Heart left ventricle (tissue), 16 donors: Measurements from ENCODE around the gene MEGF11. TPM values are rescaled to one million over a fixed set of nuclear protein-coding genes. Genes with fewer than 3 reads are reported as not detected.

Source experiments
- ATAC-seq, 4 donors: fragments of 200-7000 bp; cut with Tn5 transposase; one replicate each; pipeline ENCODE4 v1.9.1; 2020 to 2022; ENCODE audit warnings: moderate library complexity in 4 of 4, mild to moderate bottlenecking in 3 of 4, moderate number of reproducible peaks in 1 of 4
- DNase-seq, 5 donors: peaks; one replicate each; pipeline ENCODE4 v3.0.0-alpha.2; 2020
- H3K27ac ChIP-seq, 12 donors: fragments of 200-600 bp; sonication (generic) in 4 of 12; one replicate each; pipeline versions ENCODE4 v1.5.0 to v1.8.0; 2016 to 2022; ENCODE audit warnings: mild to moderate bottlenecking in 2 of 12
- H3K27me3 ChIP-seq, 9 donors: fragments of 200-600 bp; sonication (generic) in 2 of 9; one replicate each; pipeline versions ENCODE4 v1.5.1 to v1.8.0; 2016 to 2022; ENCODE audit warnings: mild to moderate bottlenecking in 3 of 9
- H3K36me3 ChIP-seq, 9 donors: fragments of 200-600 bp; sonication (generic) in 2 of 9; one replicate each; pipeline versions ENCODE4 v1.5.0 to v1.8.0; 2018 to 2022; ENCODE audit warnings: mild to moderate bottlenecking in 2 of 9
- H3K4me1 ChIP-seq, 12 donors: fragments of 200-600 bp; sonication (generic) in 4 of 12; one replicate each; pipeline versions ENCODE4 v1.5.0 to v1.8.0; 2016 to 2022; ENCODE audit warnings: mild to moderate bottlenecking in 3 of 12
- H3K4me3 ChIP-seq, 12 donors: fragments of 200-600 bp; sonication (generic) in 4 of 12; one replicate each; pipeline versions ENCODE4 v1.5.0 to v1.8.0; 2017 to 2022; ENCODE audit warnings: mild to moderate bottlenecking in 9 of 12, moderate library complexity in 4 of 12
- H3K9me3 ChIP-seq, 12 donors: fragments of 200-600 bp; sonication (generic) in 4 of 12; one replicate each; pipeline versions ENCODE4 v1.5.0 to v1.8.0; 2016 to 2022; ENCODE audit warnings: mild to moderate bottlenecking in 1 of 12
- CTCF ChIP-seq, 12 donors: fragments of 200-600 bp; sonication (generic) in 4 of 12; IDR thresholded peaks; one replicate each; pipeline versions ENCODE4 v1.5.0 to v1.8.0; 2018 to 2022; ENCODE audit warnings: antibody characterized with exemption in 12 of 12, mild to moderate bottlenecking in 5 of 12
- POLR2A ChIP-seq, 2 donors: fragments of 450-650 bp; IDR thresholded peaks; one replicate each; pipeline ENCODE4 v1.6.1; 2017; ENCODE audit warnings: antibody characterized with exemption in 2 of 2, mild to moderate bottlenecking in 2 of 2, moderate library complexity in 2 of 2
- WGBS, 4 donors: extraction: QIAGEN DNeasy Blood & Tissue Kit in 2 of 4; methylation state at CpG; one replicate each; pipeline versions ENCODE4 v1.1.5 to v1.1.7; 2013 to 2018; 5-methylcytosine and 5-hydroxymethylcytosine counted together
- intact Hi-C, 10 donors: fragments of 100-400 bp; cut with DNase I; formaldehyde crosslinking; loops; one replicate each; pipeline versions ENCODE4 v1.11.1 to v1.14.2; 2022
- polyA plus RNA-seq, 2 donors: library from polyadenylated mRNA; stranded (reverse); fragments of 200-250 nt; gene quantifications; one replicate each; pipeline ENCODE4 v1.2.3, GENCODE V29; 2013
- total RNA-seq, 9 donors: library from RNA; depleted of rRNA in 2 of 9; stranded (reverse); fragments of >200 nt in 2 of 9; fragmentation: NEBNext Ultra II Directional in 3 of 9; extraction: Animal tissue kit (Norgen Biotek cat#: 25700) in 3 of 9; gene quantifications; one replicate each; pipeline versions ENCODE4 v1.1.0 to v1.2.4, GENCODE V29; 2016 to 2023
- donor health status: ischemic (EF 13 %, LVEDD 7.1; RV severe dilation, severe dysfunction).
- donor health status: healthy with polysubstance abuse.
- donor health status: DM: no; HTN: yes; CAD: no.
- donor health status: DM: no; HTN: no; CAD: no.
- donor health status: ischemic (EF 25% LVEDD 6.9; RV normal size, moderate dysfunction).
- donor health status: ischemic (EF 25% LVEDD 5.7; RV mildly dilated, moderate dysfunction).
- donor health status: healthy.
- donor health status: DM: yes; HTN: yes; CAD: no.
- donor health status: ischemic (EF 35%, LVEDD 5.7; RV mildly dilated, moderate dysfunction).
- donor health status: nonischemic (EF 11% LVEDD 7.7; RV severe dilation, severe dysfunction).
- donor health status: DM: yes; HTN: yes; CAD: no.
- donor health status: PGD.
- donor health status: ischemic (EF 29% LVEDD 5.4; RV normal size, mild dysfunction).
- donor health status: nonischemic (EF 23%, LVEDD 6.1; RV moderate dilation, normal function).

Gene MEGF11
- total and polyA plus RNA-seq, 11 donors: 0.07 TPM; not detected in 10

GRCh38 chr15:66157507-66157906 lies 96.0 kb downstream of the MEGF11 start:
- Histone ChIP-seq H3K27me3 (peaks cover 0 to 13% (median 0%) of the 10 kb centered on the region in 9 donors), H3K27ac (no peak overlapping the region), H3K4me3 (no peak overlapping the region), H3K36me3 (no peaks in the 10 kb centered on the region), H3K4me1 (no peaks in the 10 kb centered on the region), H3K9me3 (no peaks in the 10 kb centered on the region)
- 58 to 67% (median 61%) methylated on average over 2 of the region's 2 CpGs for WGBS, 4 donors
- DNase-seq: no peak
- intact Hi-C loops: loop anchor here in 1 of 10 donors (10.0 kb wide), 1 partner anchor 173 kb away; no protein-coding TSS in a partner anchor
- no peak for ATAC-seq
- TF ChIP-seq POLR2A (IDR thresholded peaks at IDR 0.05) (no peak), CTCF (IDR thresholded peaks at IDR 0.05) (no peak)

- no peak overlapping the region for H3K4me3 ChIP-seq
- H3K36me3 ChIP-seq: no peaks in the 10 kb centered on the region
- no peak overlapping the region for H3K27ac ChIP-seq
- ATAC-seq (no peak), DNase-seq (peak in 1 of 5 donors; percentile 23)
- H3K4me1 ChIP-seq: peaks cover 0 to 4% (median 0%) of the 10 kb centered on the region in 12 donors
- no peaks in the 10 kb centered on the region for H3K9me3 ChIP-seq
- TF ChIP-seq CTCF (IDR thresholded peaks at IDR 0.05) (no peak), POLR2A (IDR thresholded peaks at IDR 0.05) (no peak)
- 73 to 85% (median 78%) methylated on average over 5 to 10 of the region's 10 CpGs for WGBS, 4 donors
- intact Hi-C loops: loop anchor here in 1 of 10 donors (10.0 kb wide), 1 partner anchor 172 kb away; no protein-coding TSS in a partner anchor
- H3K27me3 ChIP-seq: peaks cover 0 to 18% (median 4%) of the 10 kb centered on the region in 9 donors
These were observed 97.1 kb downstream of the MEGF11 start for GRCh38 chr15:66156310-66156975.

DNA sequence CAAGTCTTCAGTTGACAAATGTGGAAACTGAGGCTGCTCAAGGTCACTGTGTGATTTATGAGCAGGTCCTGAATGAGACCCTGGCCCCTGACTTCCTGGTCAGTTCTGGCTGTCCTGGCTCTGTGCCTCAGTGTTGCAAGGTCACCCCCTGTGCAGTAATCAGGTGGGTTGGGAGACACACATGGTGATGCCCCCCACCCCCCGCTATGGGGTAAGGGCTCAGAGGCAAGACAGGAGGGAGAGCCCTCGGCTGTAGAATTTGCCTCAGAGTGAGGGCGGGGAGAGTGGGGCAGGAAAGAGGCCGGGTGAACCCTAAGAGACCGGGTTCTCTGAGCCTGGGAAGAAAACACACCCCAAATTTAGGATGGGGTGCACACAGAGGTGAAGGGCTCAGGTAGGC lies 98.5 kb downstream of the MEGF11 start:
- Histone ChIP-seq H3K36me3 (no peaks in the 10 kb centered on the region), H3K4me1 (peaks cover 0 to 4% (median 0%) of the 10 kb centered on the region in 12 donors), H3K27ac (no peak overlapping the region), H3K4me3 (no peak overlapping the region), H3K27me3 (peaks cover 0 to 24% (median 6%) of the 10 kb centered on the region in 9 donors), H3K9me3 (no peaks in the 10 kb centered on the region)
- ATAC-seq (no peak), DNase-seq (no peak)
- TF ChIP-seq POLR2A (IDR thresholded peaks at IDR 0.05) (no peak), CTCF (IDR thresholded peaks at IDR 0.05) (no peak)
- WGBS, 4 donors: 84 to 89% (median 88%) methylated on average over 5 of the region's 5 CpGs
- intact Hi-C loops: loop anchor here in 1 of 10 donors (10.0 kb wide), 1 partner anchor 170 kb away; no protein-coding TSS in a partner anchor

DNA sequence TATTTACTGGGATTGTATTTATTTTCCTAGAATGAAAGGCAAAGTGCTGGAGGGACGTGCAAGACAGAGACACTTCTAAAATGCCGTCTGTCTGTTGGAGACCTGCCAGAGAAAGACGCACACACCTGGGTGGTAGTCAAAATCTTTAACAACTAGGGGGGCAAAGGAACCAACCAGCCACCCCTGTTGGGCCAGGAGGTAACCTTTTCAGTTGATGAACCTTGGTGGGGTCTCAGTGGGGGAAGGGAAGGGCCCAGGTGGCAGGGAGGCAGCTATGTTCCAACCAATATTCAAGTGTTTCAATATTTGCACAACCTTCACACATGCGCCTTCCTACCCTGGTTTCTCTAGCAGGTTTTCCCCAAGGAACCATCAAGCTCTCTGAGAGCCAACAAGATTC lies 99.0 kb downstream of the MEGF11 start:
- H3K4me1 ChIP-seq: peaks cover 0 to 4% (median 0%) of the 10 kb centered on the region in 12 donors
- H3K27me3 ChIP-seq: peaks cover 0 to 24% (median 6%) of the 10 kb centered on the region in 9 donors
- H3K36me3 ChIP-seq: no peaks in the 10 kb centered on the region
- 73 to 85% (median 80%) methylated on average over 4 of the region's 4 CpGs for WGBS, 4 donors
- no peak overlapping the region for H3K27ac ChIP-seq
- H3K4me3 ChIP-seq: no peak overlapping the region
- H3K9me3 ChIP-seq: no peaks in the 10 kb centered on the region
- DNase-seq (no peak), ATAC-seq (no peak)
- intact Hi-C loops: loop anchor here in 1 of 10 donors (5.0 to 10.0 kb wide), 2 partner anchors 170 to 237 kb away; no protein-coding TSS in a partner anchor
- TF ChIP-seq POLR2A (IDR thresholded peaks at IDR 0.05) (no peak), CTCF (IDR thresholded peaks at IDR 0.05) (no peak)
